H1 (cell line): ENCODE measurements around the gene POLE4. TPM values are rescaled to one million over a fixed set of nuclear protein-coding genes. Genes with fewer than 3 reads are reported as not detected.

Source experiments
- CTCF ChIA-PET: fragments of 300-600 bp; sonication (Branson Sonifier 250); formaldehyde crosslinking; loops from one replicate; lab custom pipeline; 2021; ENCODE audit not compliant: partially characterized antibody; lab: Charles Lee
- POLR2A ChIA-PET: fragments of 300-600 bp; sonication (Branson Sonifier 250); formaldehyde crosslinking; loops from one replicate; lab custom pipeline; 2021; ENCODE audit warnings: inconsistent platforms; ENCODE audit not compliant: partially characterized antibody; lab: Charles Lee
- DNase-seq, 2 experiments: peaks; one replicate each; pipeline versions ENCODE4 v3.0.0 to v3.0.0-alpha.2; 2010 to 2022; ENCODE audit warnings: low spot score in 2 of 2, low read depth in 1 of 2, mixed read lengths in 1 of 2
- FAIRE-seq: peaks from 2 replicates; lab custom pipeline; 2011; peaks lifted over from hg19 to GRCh38; lab: Jason Lieb, UNC
- H2AFZ ChIP-seq: 2 replicates; pipeline ENCODE4 v1.8.1; 2012; ENCODE audit warnings: low read length, inconsistent platforms
- H2AK5ac ChIP-seq: 2 replicates; pipeline ENCODE4 v1.6.1; 2013; ENCODE audit warnings: low read depth, low read length
- H2BK120ac ChIP-seq: replicated peaks from 2 replicates; pipeline ENCODE3; 2013; ENCODE audit warnings: low read depth, low read length, inconsistent platforms
- H2BK12ac ChIP-seq: 2 replicates; pipeline ENCODE4 v1.6.1; 2013; ENCODE audit warnings: low read depth, low read length
- H2BK15ac ChIP-seq: 2 replicates; pipeline ENCODE4 v1.6.1; 2013; ENCODE audit warnings: low read length
- H2BK20ac ChIP-seq: 2 replicates; pipeline ENCODE4 v1.6.1; 2013; ENCODE audit warnings: low read length
- H2BK5ac ChIP-seq: 2 replicates; pipeline ENCODE4 v1.6.1; 2013; ENCODE audit warnings: low read depth, low read length
- H3K14ac ChIP-seq: 2 replicates; pipeline ENCODE4 v1.6.1; 2013; ENCODE audit warnings: inconsistent platforms; ENCODE audit not compliant: insufficient read length
- H3K18ac ChIP-seq: 2 replicates; pipeline ENCODE4 v1.6.1; 2013; ENCODE audit warnings: low read length; ENCODE audit errors: extremely low read depth
- H3K23ac ChIP-seq: 2 replicates; pipeline ENCODE4 v1.6.1; 2013; ENCODE audit warnings: inconsistent platforms; ENCODE audit not compliant: insufficient read length
- H3K23me2 ChIP-seq: 2 replicates; pipeline ENCODE4 v1.6.1; 2013; ENCODE audit warnings: low read depth, low read length
- H3K27ac ChIP-seq: 2 replicates; pipeline ENCODE4 v1.6.1; 2011; ENCODE audit warnings: low read depth, low read length, inconsistent platforms
- H3K27me3 ChIP-seq, 4 experiments: replicated peaks in 1 of 4; 1 replicate in 1 of 4; 2 replicates in 3 of 4; pipeline versions ENCODE4 v1.6.1 to v1.8.1; 2011 to 2013; ENCODE audit warnings: low read length in 3 of 4, mild to moderate bottlenecking in 3 of 4, inconsistent platforms in 2 of 4, mixed read lengths in 2 of 4, moderate library complexity in 1 of 4; ENCODE audit not compliant: control insufficient read depth in 3 of 4, insufficient read depth in 3 of 4; ENCODE audit errors: extremely low read depth in 1 of 4
- H3K36me3 ChIP-seq, 4 experiments: 2 replicates each; pipeline versions ENCODE4 v1.6.1 to v1.8.1; 2011 to 2013; ENCODE audit warnings: mild to moderate bottlenecking in 4 of 4, low read length in 3 of 4, moderate library complexity in 2 of 4, control low read depth in 1 of 4, inconsistent platforms in 1 of 4; ENCODE audit not compliant: insufficient read depth in 4 of 4, control insufficient read depth in 2 of 4
- H3K4ac ChIP-seq: replicated peaks from 2 replicates; pipeline ENCODE3; 2013; ENCODE audit warnings: low read length, low read depth, mixed read lengths, inconsistent platforms; ENCODE audit not compliant: insufficient read length
- H3K4me1 ChIP-seq, 4 experiments: replicated peaks in 1 of 4; 1 replicate in 1 of 4; 2 replicates in 3 of 4; pipeline versions ENCODE4 v1.6.1 to v1.8.1; 2011 to 2013; ENCODE audit warnings: low read length in 3 of 4, inconsistent platforms in 2 of 4, mixed read lengths in 1 of 4; ENCODE audit not compliant: insufficient read depth in 4 of 4, control insufficient read depth in 3 of 4
- H3K4me2 ChIP-seq, 2 experiments: 2 replicates each; pipeline versions ENCODE4 v1.6.1 to v1.8.1; 2011 to 2013; ENCODE audit warnings: low read depth in 2 of 2, low read length in 2 of 2, control low read depth in 1 of 2, inconsistent platforms in 1 of 2, mild to moderate bottlenecking in 1 of 2; ENCODE audit not compliant: insufficient read depth in 1 of 2
- H3K4me3 ChIP-seq, 4 experiments: fragments of 200-600, 300-600 bp in 1 of 4; sonication (generic), shearing (Covaris generic), sonication (Bioruptor Twin) in 1 of 4; 2 replicates each; pipeline versions ENCODE4 v1.5.1 to v1.8.1; 2011 to 2016; ENCODE audit warnings: low read length in 4 of 4, low read depth in 3 of 4, control low read depth in 2 of 4, inconsistent platforms in 2 of 4, mild to moderate bottlenecking in 2 of 4, mixed read lengths in 1 of 4, moderate library complexity in 1 of 4; ENCODE audit not compliant: insufficient read depth in 2 of 4; ENCODE audit errors: extremely low read depth in 1 of 4
- H3K56ac ChIP-seq: replicated peaks from 2 replicates; pipeline ENCODE3; 2013; ENCODE audit warnings: low read depth, mild to moderate bottlenecking, mixed read lengths, low read length, inconsistent platforms; ENCODE audit not compliant: insufficient read length
- H3K79me1 ChIP-seq: 2 replicates; pipeline ENCODE4 v1.6.1; 2013; ENCODE audit warnings: low read depth, low read length, control low read depth
- H3K79me2 ChIP-seq, 2 experiments: 2 replicates each; pipeline versions ENCODE4 v1.6.1 to v1.8.1; 2012 to 2013; ENCODE audit warnings: low read length in 2 of 2, mild to moderate bottlenecking in 2 of 2, inconsistent platforms in 1 of 2; ENCODE audit not compliant: insufficient read depth in 2 of 2, control insufficient read depth in 1 of 2
- H3K9ac ChIP-seq, 4 experiments: replicated peaks in 1 of 4; 1 replicate in 1 of 4; 2 replicates in 3 of 4; pipeline versions ENCODE4 v1.6.1 to v1.8.1; 2011 to 2013; ENCODE audit warnings: low read depth in 3 of 4, low read length in 3 of 4, control low read depth in 2 of 4, mild to moderate bottlenecking in 2 of 4, moderate library complexity in 2 of 4, inconsistent platforms in 1 of 4; ENCODE audit errors: extremely low read depth in 1 of 4
- H3K9me3 ChIP-seq, 2 experiments: 2 replicates each; pipeline versions ENCODE4 v1.6.1 to v1.8.1; 2012 to 2013; ENCODE audit warnings: mild to moderate bottlenecking in 2 of 2, moderate library complexity in 2 of 2, control low read depth in 1 of 2, inconsistent platforms in 1 of 2, low read depth in 1 of 2, low read length in 1 of 2, mixed read lengths in 1 of 2; ENCODE audit not compliant: insufficient read depth in 2 of 2
- H4K20me1 ChIP-seq, 2 experiments: replicated peaks in 1 of 2; 2 replicates each; pipeline versions ENCODE3 to v1.8.1; 2011 to 2013; ENCODE audit warnings: inconsistent platforms in 2 of 2, low read length in 2 of 2, mild to moderate bottlenecking in 1 of 2; ENCODE audit not compliant: insufficient read depth in 2 of 2, control insufficient read depth in 1 of 2
- H4K5ac ChIP-seq: 2 replicates; pipeline ENCODE4 v1.6.1; 2013; ENCODE audit warnings: low read length, low read depth, mixed read lengths, inconsistent platforms; ENCODE audit not compliant: insufficient read length
- H4K8ac ChIP-seq: 2 replicates; pipeline ENCODE4 v1.8.0; 2013; ENCODE audit warnings: mild to moderate bottlenecking, moderate library complexity, low read length, inconsistent platforms; ENCODE audit not compliant: insufficient read depth; ENCODE audit errors: extremely low read depth
- H4K91ac ChIP-seq: replicated peaks from 2 replicates; pipeline ENCODE3; 2013; ENCODE audit warnings: low read length, mixed read lengths, inconsistent platforms; ENCODE audit not compliant: insufficient read length
- BCL11A ChIP-seq, 2 experiments: IDR thresholded peaks; one replicate each; pipeline ENCODE4 v1.6.1; 2011; ENCODE audit warnings: low read depth in 2 of 2, low read length in 2 of 2, mild to moderate bottlenecking in 2 of 2
- CREB1 ChIP-seq: IDR thresholded peaks from 2 replicates; pipeline ENCODE4 v1.6.1; 2012; ENCODE audit warnings: inconsistent platforms
- HDAC2 ChIP-seq, 2 experiments: fragments of 300-600 bp in 1 of 2; sonication (generic) in 1 of 2; IDR thresholded peaks; 2 replicates each; pipeline ENCODE4 v1.6.1; 2011 to 2012; ENCODE audit warnings: low read depth in 2 of 2, low read length in 2 of 2, mild to moderate bottlenecking in 2 of 2, moderate library complexity in 2 of 2, borderline replicate concordance in 1 of 2, inconsistent platforms in 1 of 2
- KDM1A ChIP-seq: fragments of 200-600, 300-600 bp; sonication (generic); IDR thresholded peaks from 2 replicates; pipeline ENCODE4 v1.7.1; 2016; ENCODE audit warnings: mild to moderate bottlenecking, low read length, borderline replicate concordance
- POU5F1 ChIP-seq: IDR thresholded peaks from 2 replicates; pipeline ENCODE4 v1.6.1; 2011; ENCODE audit warnings: low read depth, mild to moderate bottlenecking, low read length, moderate library complexity
- RFX5 ChIP-seq: IDR thresholded peaks from 2 replicates; pipeline ENCODE4 v1.6.1; 2011; ENCODE audit warnings: low read depth, low read length, improper control_type of control experiment, borderline replicate concordance
- SAP30 ChIP-seq: fragments of 300-600 bp; sonication (generic); IDR thresholded peaks from 2 replicates; pipeline ENCODE4 v1.7.1; 2012; ENCODE audit warnings: low read length, moderate library complexity, mild to moderate bottlenecking, inconsistent platforms; ENCODE audit not compliant: insufficient read depth, insufficient replicate concordance
- SIN3A ChIP-seq, 2 experiments: IDR thresholded peaks in 1 of 2; conservative IDR thresholded peaks in 1 of 2; 2 replicates each; pipeline ENCODE4 v1.6.1; 2011 to 2012; ENCODE audit warnings: low read length in 2 of 2, improper control_type of control experiment in 1 of 2, low read depth in 1 of 2, mild to moderate bottlenecking in 1 of 2
- SP4 ChIP-seq: IDR thresholded peaks from 2 replicates; pipeline ENCODE4 v1.6.1; 2012; ENCODE audit warnings: low read length, inconsistent platforms
- TAF7 ChIP-seq: optimal IDR thresholded peaks from 2 replicates; pipeline ENCODE3; 2011; ENCODE audit warnings: low read depth, mild to moderate bottlenecking, inconsistent platforms, low read length, moderate library complexity, borderline replicate concordance
- WGBS, 2 experiments: shearing (Covaris generic) in 1 of 2; methylation state at CpG; one replicate each; pipeline versions ENCODE4 v1.1.6 to v1.1.7; 2013 to 2015; ENCODE audit warnings: low lambda C conversion rate in 2 of 2, mixed read lengths in 2 of 2, inconsistent platforms in 1 of 2, low coverage in 1 of 2, missing lambda C conversion rate in 1 of 2; ENCODE audit not compliant: insufficient replicate concordance in 2 of 2, insufficient coverage in 1 of 2, insufficient read length in 1 of 2; ENCODE audit errors: extremely low coverage in 1 of 2, missing lambda C conversion rate in 1 of 2; 5-methylcytosine and 5-hydroxymethylcytosine counted together
- polyA plus RNA-seq, 7 experiments: library from polyadenylated mRNA; depleted of rRNA in 3 of 7; stranded (reverse) in 5 of 7; unstranded in 2 of 7; fragments of >200 nt in 5 of 7; fragments of 200-250 nt in 2 of 7; gene quantifications; 1 replicate in 5 of 7; 2 replicates in 1 of 7; 4 replicates in 1 of 7; pipeline versions ENCODE4 v1.2.1 to v1.2.3, GENCODE V29; 2011 to 2013; ENCODE audit warnings: missing spikeins in 2 of 7, mixed read lengths in 2 of 7
- total RNA-seq: library from RNA; stranded (reverse); fragmentation: NEBNext Ultra II Directional; extraction: Animal tissue kit (Norgen Biotek cat#: 25700); gene quantifications from 2 replicates; pipeline ENCODE4 v1.2.1, GENCODE V29; 2021
- TF ChIP-seq, protein P1 (sequence below): IDR thresholded peaks from 2 replicates; pipeline ENCODE4 v1.6.1; 2012; ENCODE audit warnings: low read length, inconsistent platforms

POLE4 gene
- total and polyA plus RNA-seq, 2 of the 8 experiments (the other 6 are each of a cell fraction or from before 2014, with no cell fraction given), result 16.7 to 44.7 TPM

DNA sequence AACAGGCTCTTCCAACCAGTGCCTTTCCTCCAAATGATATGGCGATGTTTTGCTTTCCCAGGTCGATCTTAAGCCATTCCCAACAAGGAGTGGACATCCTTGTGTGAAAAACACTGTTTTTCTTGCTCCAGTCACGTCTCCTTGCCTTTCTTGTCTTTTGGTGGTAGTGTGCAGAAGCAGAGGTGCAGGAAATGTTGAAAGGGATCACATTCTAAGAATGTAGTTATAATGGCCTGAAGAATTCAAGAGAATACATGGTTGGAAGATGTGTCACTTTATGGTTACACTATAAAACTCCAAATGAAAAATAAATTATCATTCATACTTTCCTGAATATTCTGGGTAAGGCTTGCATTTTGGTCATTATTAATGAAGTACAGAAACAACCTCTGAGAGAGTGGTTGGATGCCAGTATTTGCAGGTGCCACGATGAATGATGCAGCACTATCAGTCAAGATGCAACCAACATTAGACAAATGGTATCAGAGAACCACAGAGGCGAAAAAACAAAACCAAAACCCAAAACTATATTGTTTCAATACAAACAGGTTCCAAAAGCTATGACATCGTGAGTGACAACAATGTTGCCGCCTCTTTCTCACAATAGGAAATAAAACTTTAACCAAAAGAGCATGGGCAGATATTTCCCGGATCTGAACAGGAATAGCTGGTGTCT is 27.5 kb upstream of the POLE4 start:
- Histone ChIP-seq H2AFZ (no peak overlapping the region), H3K27me3 (no peaks in the 10 kb centered on the region), H3K9me3 (no peaks in the 10 kb centered on the region), H4K20me1 (no peaks in the 10 kb centered on the region), H2BK12ac (no peak overlapping the region), H3K4me1 (no peaks in the 10 kb centered on the region), H3K9ac (no peak overlapping the region), H3K79me1 (no peaks in the 10 kb centered on the region), H3K56ac (no peak overlapping the region), H4K8ac (no peak overlapping the region), H3K18ac (no peak overlapping the region), H3K23ac (no peak overlapping the region), H2BK5ac (no peak overlapping the region), H3K79me2 (no peaks in the 10 kb centered on the region), H3K4ac (no peak overlapping the region), H2AK5ac (0 out of 2 replicates have a peak overlapping the region, but pooled peaks have one; percentile 26), H2BK15ac (no peak overlapping the region), H4K5ac (no peak overlapping the region), H2BK120ac (no peak overlapping the region), H3K4me2 (no peak overlapping the region), H3K23me2 (no peaks in the 10 kb centered on the region), H3K27ac (no peak overlapping the region), H2BK20ac (no peak overlapping the region), H3K4me3 (no peak overlapping the region), H3K36me3 (no peaks in the 10 kb centered on the region), H3K14ac (no peak overlapping the region), H4K91ac (no peak overlapping the region)
- DNase-seq (no peak), FAIRE-seq (no peak)
- CTCF ChIA-PET, result no interaction called here
- POLR2A ChIA-PET, result no interaction called here
- 89% methylated on average over 8 of the region's 8 CpGs; no CpG with 5 or more reads in 1 of the 2 experiments for WGBS, 2 experiments
- TF ChIP-seq CREB1 (no peak), SIN3A (conservative IDR thresholded peaks at IDR 0.05 in 1 of 2, IDR thresholded peaks at IDR 0.05 in 1 of 2; ENCODE audit: low read depth in 1 of 2, low read length in 2 of 2) (no peak), TAF7 (no peak), SAP30 (no peak), BCL11A (IDR thresholded peaks at IDR 0.05; ENCODE audit: low read depth in 2 of 2, low read length in 2 of 2) (no peak), KDM1A (no peak), HDAC2 (IDR thresholded peaks at IDR 0.05; ENCODE audit: borderline replicate concordance in 1 of 2, low read depth in 2 of 2, low read length in 2 of 2) (no peak), RFX5 (no peak), SP4 (no peak), POU5F1 (no peak)
- TF ChIP-seq, protein P1, sequence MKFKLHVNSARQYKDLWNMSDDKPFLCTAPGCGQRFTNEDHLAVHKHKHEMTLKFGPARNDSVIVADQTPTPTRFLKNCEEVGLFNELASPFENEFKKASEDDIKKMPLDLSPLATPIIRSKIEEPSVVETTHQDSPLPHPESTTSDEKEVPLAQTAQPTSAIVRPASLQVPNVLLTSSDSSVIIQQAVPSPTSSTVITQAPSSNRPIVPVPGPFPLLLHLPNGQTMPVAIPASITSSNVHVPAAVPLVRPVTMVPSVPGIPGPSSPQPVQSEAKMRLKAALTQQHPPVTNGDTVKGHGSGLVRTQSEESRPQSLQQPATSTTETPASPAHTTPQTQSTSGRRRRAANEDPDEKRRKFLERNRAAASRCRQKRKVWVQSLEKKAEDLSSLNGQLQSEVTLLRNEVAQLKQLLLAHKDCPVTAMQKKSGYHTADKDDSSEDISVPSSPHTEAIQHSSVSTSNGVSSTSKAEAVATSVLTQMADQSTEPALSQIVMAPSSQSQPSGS, result no peak
